GM10266 (cell line): Measurements from ENCODE around the gene AVPR2.

Source experiments
- DNase-seq: peaks from one replicate; pipeline ENCODE4 v3.0.0; 2012; ENCODE audit errors: extremely low spot score
- TF ChIP-seq, protein P1 (sequence below): IDR thresholded peaks from 2 replicates; pipeline ENCODE4 v1.5.1; 2012; ENCODE audit warnings: mild to moderate bottlenecking, low read depth; ENCODE audit not compliant: control insufficient read depth, insufficient read depth; ENCODE audit errors: missing control alignments

Gene AVPR2

DNA sequence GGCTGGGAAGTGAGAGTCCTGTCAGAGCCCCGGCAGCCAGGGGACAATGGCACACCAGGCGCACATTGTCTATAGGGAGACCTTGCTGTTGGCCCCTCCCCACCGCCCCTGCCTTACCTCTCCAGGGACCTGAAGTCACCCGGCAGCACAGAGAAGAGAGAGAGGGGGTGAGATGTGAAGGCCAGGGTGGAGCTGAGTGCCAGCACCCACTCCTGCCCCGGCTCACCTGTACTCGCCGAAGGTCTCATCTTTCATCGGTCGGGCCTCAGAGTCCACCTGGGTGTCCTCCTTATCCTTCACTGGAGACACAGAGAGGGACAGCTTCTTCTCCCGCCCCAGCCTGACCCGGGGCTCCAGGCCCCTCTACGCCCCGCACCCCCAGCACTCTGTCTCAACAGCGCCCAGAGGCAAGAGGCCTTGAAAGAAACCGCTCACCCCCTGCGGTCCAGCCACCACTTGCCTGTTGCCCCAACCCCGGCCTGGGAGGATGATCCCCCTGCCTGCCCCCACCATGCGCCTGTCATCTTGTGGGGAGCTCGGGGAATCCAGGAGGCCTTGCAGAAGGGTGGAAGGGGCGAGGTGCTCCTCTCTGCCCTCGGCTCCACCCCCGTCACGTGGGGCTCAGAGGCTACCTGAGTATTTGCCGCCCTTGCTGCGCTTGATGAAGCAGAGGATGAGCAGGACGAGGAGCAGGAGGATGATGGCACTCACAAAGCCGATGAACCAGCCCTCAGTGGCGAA, 41.1 kb upstream of the AVPR2 start:
- TF ChIP-seq, protein P1, sequence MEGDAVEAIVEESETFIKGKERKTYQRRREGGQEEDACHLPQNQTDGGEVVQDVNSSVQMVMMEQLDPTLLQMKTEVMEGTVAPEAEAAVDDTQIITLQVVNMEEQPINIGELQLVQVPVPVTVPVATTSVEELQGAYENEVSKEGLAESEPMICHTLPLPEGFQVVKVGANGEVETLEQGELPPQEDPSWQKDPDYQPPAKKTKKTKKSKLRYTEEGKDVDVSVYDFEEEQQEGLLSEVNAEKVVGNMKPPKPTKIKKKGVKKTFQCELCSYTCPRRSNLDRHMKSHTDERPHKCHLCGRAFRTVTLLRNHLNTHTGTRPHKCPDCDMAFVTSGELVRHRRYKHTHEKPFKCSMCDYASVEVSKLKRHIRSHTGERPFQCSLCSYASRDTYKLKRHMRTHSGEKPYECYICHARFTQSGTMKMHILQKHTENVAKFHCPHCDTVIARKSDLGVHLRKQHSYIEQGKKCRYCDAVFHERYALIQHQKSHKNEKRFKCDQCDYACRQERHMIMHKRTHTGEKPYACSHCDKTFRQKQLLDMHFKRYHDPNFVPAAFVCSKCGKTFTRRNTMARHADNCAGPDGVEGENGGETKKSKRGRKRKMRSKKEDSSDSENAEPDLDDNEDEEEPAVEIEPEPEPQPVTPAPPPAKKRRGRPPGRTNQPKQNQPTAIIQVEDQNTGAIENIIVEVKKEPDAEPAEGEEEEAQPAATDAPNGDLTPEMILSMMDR: no peak
- no peak for DNase-seq

DNA sequence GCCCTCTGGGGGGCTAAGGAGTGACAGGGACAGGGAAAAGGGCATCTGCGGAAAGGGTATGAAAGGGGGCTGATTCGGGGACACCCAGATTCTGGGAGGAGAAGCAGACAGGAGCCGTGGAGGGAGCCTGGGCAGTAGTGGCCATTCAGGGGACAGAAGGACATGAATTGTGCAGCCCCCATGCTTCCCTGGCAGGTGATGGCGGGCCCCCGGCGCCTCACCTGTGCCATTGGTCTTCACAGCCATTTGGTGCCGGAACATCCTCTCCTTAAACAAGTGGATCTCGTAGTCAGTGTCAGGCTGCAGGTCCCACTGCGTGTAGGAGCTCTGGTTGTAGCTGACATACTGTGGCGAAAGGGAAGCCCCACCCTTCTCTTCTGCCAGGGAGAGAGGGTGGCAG, 40.4 kb upstream of the AVPR2 start:
- TF ChIP-seq, protein P1: no peak
- DNase-seq: no peak

DNA sequence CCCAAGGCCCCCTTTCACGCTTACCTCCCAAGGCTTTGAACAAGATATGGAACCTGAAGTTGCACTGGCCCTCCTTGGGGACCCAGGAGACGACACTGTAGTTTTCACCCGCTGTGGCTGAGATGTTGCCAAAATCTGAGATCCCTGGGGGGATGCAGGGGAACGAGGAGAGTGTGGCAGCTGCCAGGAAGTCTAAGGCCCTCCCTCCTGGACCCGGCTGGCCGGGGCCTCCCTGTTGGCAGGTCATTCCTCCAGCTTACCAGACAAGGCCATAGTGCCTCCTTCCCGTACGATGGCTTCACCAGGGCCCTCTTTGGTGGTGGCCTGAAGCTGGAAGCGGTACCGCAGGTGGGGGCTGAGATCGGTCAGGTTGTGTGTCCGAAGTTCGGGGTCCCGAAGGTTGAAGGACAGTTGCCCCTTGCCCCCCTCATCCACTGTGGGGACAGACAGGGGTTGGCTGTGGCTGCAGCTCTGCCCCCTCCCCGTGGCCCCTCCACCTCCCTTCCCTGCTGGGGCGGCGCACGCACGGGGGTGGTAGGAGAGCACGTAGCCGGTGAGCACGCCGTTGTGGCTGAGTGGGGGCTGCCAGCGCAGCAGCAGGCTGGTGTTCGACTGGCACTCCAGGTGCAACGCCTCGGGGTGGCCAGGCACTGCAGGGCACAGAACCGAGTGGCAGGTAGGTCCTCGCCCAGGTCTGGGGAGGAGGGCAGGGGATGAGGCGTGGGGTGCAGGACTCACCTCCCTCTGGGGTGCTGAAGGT, 39.7 kb upstream of the AVPR2 start:
- no peak for DNase-seq
- TF ChIP-seq, protein P1: no peak

DNA sequence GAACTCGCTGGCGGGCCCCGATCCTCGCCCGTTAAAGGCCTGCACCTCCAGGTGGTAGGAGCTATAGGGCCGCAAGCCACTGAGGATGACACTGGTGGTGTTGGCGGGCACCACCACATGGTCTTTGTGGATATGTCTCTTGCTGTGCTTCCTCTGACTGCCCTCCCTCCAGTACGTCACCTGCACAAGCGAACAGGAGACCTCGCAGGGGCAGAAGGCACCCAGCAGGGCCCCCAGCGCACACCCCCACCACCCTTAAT, 39.2 kb upstream of the AVPR2 start:
- TF ChIP-seq, protein P1: no peak

DNA sequence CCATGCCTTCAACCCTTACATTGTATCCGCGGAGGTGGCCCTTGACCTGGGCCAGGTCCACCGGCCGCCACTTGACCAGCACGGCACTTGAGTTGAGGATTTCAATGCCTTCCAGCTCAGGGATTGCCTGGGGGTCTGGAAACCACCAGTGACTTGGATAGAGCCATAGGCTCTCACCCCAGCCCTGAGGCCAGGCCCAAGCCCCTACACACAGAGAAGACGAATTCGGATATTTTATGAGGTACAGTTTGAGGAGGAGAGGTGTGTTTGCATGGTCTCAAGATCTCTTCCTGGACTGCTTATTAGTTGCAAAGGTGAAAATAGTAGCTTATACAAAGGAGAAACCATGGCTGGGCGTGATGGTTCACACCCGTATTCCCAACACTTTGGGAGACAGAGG, 38.8 kb upstream of the AVPR2 start:
- TF ChIP-seq, protein P1: no peak

More for the DNA sequence above, 39.2 kb upstream of the AVPR2 start:
- no peak for DNase-seq

DNA sequence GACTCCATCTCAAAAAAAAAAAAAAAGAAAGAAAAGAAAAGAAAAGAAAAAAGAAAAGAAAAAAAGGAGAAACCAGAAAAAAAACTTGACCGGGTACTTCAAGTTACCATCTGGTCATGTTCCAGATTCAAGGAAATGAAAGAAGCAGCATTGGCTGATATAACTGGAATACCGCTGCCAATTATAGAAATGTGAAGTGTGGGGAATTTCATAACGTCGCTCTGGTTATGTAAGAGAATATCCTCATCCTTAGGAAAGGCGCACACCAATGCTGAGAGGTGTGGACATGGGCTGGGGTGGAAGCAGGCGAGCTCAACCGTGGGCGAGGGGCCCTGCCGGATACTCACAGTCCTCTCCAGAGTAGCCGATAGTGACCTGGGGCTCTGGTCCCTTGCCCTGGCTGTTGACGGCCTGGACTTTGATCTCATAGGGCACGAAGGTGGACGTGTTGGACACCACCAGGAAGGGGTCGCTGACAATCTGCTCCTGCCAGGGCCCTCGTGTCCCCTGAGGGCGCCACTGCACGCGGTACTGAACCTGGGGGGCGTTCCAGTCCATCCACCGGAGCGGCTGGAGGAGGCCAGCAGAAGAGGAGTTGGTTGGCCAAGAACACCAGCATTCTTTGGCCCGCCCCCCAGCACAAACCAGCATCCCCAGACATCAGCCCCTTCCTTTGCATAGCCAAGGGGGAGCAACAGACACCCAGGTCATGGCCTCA, 38.0 kb upstream of the AVPR2 start:
- no peak for DNase-seq
- TF ChIP-seq, protein P1: no peak

More for the DNA sequence above, 38.8 kb upstream of the AVPR2 start:
- DNase-seq: no peak
